HEK293 (cell line): ENCODE results near the gene WTAP.

ENCODE experiments used
- AEBP2 ChIP-seq: fragments of 450-650 bp; formaldehyde crosslinking; IDR thresholded peaks from 2 replicates; pipeline ENCODE4 v1.5.1; 2016; ENCODE audit warnings: missing biosample characterization, missing genetic modification characterization, borderline replicate concordance
- CTCF ChIP-seq: fragments of 450-650 bp; formaldehyde crosslinking; IDR thresholded peaks from 2 replicates; pipeline ENCODE4 v1.5.1; 2016; ENCODE audit warnings: missing biosample characterization, missing genetic modification characterization
- GLI2 ChIP-seq: fragments of 450-650 bp; formaldehyde crosslinking; IDR thresholded peaks from 2 replicates; pipeline ENCODE4; 2017; ENCODE audit warnings: missing biosample characterization, missing genetic modification characterization, low read depth, borderline replicate concordance
- HIC1 ChIP-seq: fragments of 450-650 bp; formaldehyde crosslinking; IDR thresholded peaks from 2 replicates; pipeline ENCODE4 v1.5.1; 2016; ENCODE audit warnings: missing biosample characterization, missing genetic modification characterization
- KLF10 ChIP-seq: fragments of 450-650 bp; IDR thresholded peaks from 2 replicates; pipeline ENCODE4 v1.5.1; 2018; ENCODE audit warnings: missing biosample characterization, mild to moderate bottlenecking, missing genetic modification characterization
- MEIS1 ChIP-seq: sonication (generic); formaldehyde crosslinking; IDR thresholded peaks from 2 replicates; pipeline ENCODE4 v1.8.1; 2022; ENCODE audit warnings: missing genetic modification reagents, mild to moderate bottlenecking, borderline replicate concordance
- OSR2 ChIP-seq: fragments of 450-650 bp; formaldehyde crosslinking; IDR thresholded peaks from 2 replicates; pipeline ENCODE4 v1.5.1; 2016; ENCODE audit warnings: missing biosample characterization, missing genetic modification characterization
- RBAK ChIP-seq: fragments of 450-650 bp; formaldehyde crosslinking; IDR thresholded peaks from 2 replicates; pipeline ENCODE4 v1.5.1; 2016; ENCODE audit warnings: missing biosample characterization, missing genetic modification characterization
- SCRT1 ChIP-seq: fragments of 450-650 bp; formaldehyde crosslinking; IDR thresholded peaks from 2 replicates; pipeline ENCODE4 v1.5.1; 2016; ENCODE audit warnings: missing biosample characterization, missing genetic modification characterization, borderline replicate concordance
- SP7 ChIP-seq: fragments of 450-650 bp; formaldehyde crosslinking; IDR thresholded peaks from 2 replicates; pipeline ENCODE4 v1.5.1; 2016; ENCODE audit warnings: missing biosample characterization, missing genetic modification characterization
- WT1 ChIP-seq: fragments of 450-650 bp; formaldehyde crosslinking; IDR thresholded peaks from 2 replicates; pipeline ENCODE4 v1.5.1; 2016; ENCODE audit warnings: missing biosample characterization, missing genetic modification characterization
- ZBTB21 ChIP-seq: fragments of 450-650 bp; formaldehyde crosslinking; IDR thresholded peaks from 2 replicates; pipeline ENCODE4 v1.5.1; 2017; ENCODE audit warnings: missing biosample characterization, missing genetic modification characterization
- ZFP3 ChIP-seq: fragments of 450-650 bp; formaldehyde crosslinking; IDR thresholded peaks from 2 replicates; pipeline ENCODE4 v1.5.1; 2016; ENCODE audit warnings: low read depth, missing biosample characterization, missing genetic modification characterization
- ZNF133 ChIP-seq: fragments of 450-650 bp; formaldehyde crosslinking; IDR thresholded peaks from 2 replicates; pipeline ENCODE4 v1.5.1; 2016; ENCODE audit warnings: missing biosample characterization, missing genetic modification characterization
- ZNF174 ChIP-seq: fragments of 450-650 bp; formaldehyde crosslinking; IDR thresholded peaks from 2 replicates; pipeline ENCODE4 v1.5.0; 2017; ENCODE audit warnings: missing biosample characterization, mild to moderate bottlenecking, missing genetic modification characterization
- ZNF2 ChIP-seq: fragments of 450-650 bp; formaldehyde crosslinking; IDR thresholded peaks from 2 replicates; pipeline ENCODE4 v1.5.1; 2016; ENCODE audit warnings: missing biosample characterization, missing genetic modification characterization
- ZNF211 ChIP-seq: fragments of 450-650 bp; formaldehyde crosslinking; IDR thresholded peaks from 2 replicates; pipeline ENCODE4 v1.5.1; 2016; ENCODE audit warnings: low read depth, missing biosample characterization, missing genetic modification characterization
- ZNF223 ChIP-seq: fragments of 450-650 bp; formaldehyde crosslinking; IDR thresholded peaks from 2 replicates; pipeline ENCODE4 v1.5.1; 2016; ENCODE audit warnings: missing biosample characterization, missing genetic modification characterization
- ZNF248 ChIP-seq: fragments of 450-650 bp; formaldehyde crosslinking; IDR thresholded peaks from 2 replicates; pipeline ENCODE4 v1.5.1; 2017; ENCODE audit warnings: missing biosample characterization, missing genetic modification characterization
- ZNF280C ChIP-seq: fragments of 450-650 bp; formaldehyde crosslinking; IDR thresholded peaks from 2 replicates; pipeline ENCODE4 v1.5.1; 2016; ENCODE audit warnings: missing biosample characterization, missing genetic modification characterization
- ZNF362 ChIP-seq: fragments of 450-650 bp; formaldehyde crosslinking; IDR thresholded peaks from 2 replicates; pipeline ENCODE4 v1.5.1; 2016; ENCODE audit warnings: missing biosample characterization, missing genetic modification characterization
- ZNF391 ChIP-seq: fragments of 450-650 bp; formaldehyde crosslinking; IDR thresholded peaks from 2 replicates; pipeline ENCODE4 v1.5.1; 2016; ENCODE audit warnings: low read depth, missing biosample characterization, missing genetic modification characterization, borderline replicate concordance
- ZNF488 ChIP-seq: fragments of 450-650 bp; formaldehyde crosslinking; IDR thresholded peaks from 2 replicates; pipeline ENCODE4 v1.5.1; 2016; ENCODE audit warnings: missing biosample characterization, missing genetic modification characterization
- ZNF596 ChIP-seq: fragments of 450-650 bp; IDR thresholded peaks from 2 replicates; pipeline ENCODE4 v1.5.0; 2018; ENCODE audit warnings: missing biosample characterization, mild to moderate bottlenecking, missing genetic modification characterization, moderate library complexity
- ZNF624 ChIP-seq: fragments of 450-650 bp; formaldehyde crosslinking; IDR thresholded peaks from 2 replicates; pipeline ENCODE4 v1.5.1; 2017; ENCODE audit warnings: missing biosample characterization, missing genetic modification characterization
- ZNF629 ChIP-seq: fragments of 450-650 bp; formaldehyde crosslinking; IDR thresholded peaks from 2 replicates; pipeline ENCODE4 v1.5.1; 2017; ENCODE audit warnings: missing biosample characterization, missing genetic modification characterization
- ZNF692 ChIP-seq: fragments of 450-650 bp; formaldehyde crosslinking; IDR thresholded peaks from 2 replicates; pipeline ENCODE4 v1.5.1; 2016; ENCODE audit warnings: missing biosample characterization, missing genetic modification characterization
- ZSCAN16 ChIP-seq: fragments of 450-650 bp; formaldehyde crosslinking; IDR thresholded peaks from 2 replicates; pipeline ENCODE4 v1.5.1; 2016; ENCODE audit warnings: missing biosample characterization, missing genetic modification characterization
- ZXDB ChIP-seq: fragments of 450-650 bp; formaldehyde crosslinking; IDR thresholded peaks from 2 replicates; pipeline ENCODE4 v1.5.1; 2016; ENCODE audit warnings: missing biosample characterization, missing genetic modification characterization

The WTAP gene

GRCh38 chr6:159789377-159790148 lies 62.3 kb downstream of the WTAP start, which contains the start of gene TCP1 (continued):
- TF ChIP-seq CTCF (tag by site-specific recombination): no peak
- no peak; the same call in 1 of the 2 replicates for TF ChIP-seq KLF10
- no peak; the same call in none of the 2 replicates for TF ChIP-seq ZNF629 (tag by site-specific recombination)
- TF ChIP-seq ZBTB21 (tag by site-specific recombination): no peak
- no peak for TF ChIP-seq ZFP3 (tag by site-specific recombination)
- TF ChIP-seq SCRT1 (tag by site-specific recombination): no peak
- 0 out of 2 replicates have a peak, but pooled peaks have one; percentile 41 for TF ChIP-seq ZNF692
- no peak for TF ChIP-seq RBAK (tag by site-specific recombination)
- TF ChIP-seq WT1 (tag by site-specific recombination): no peak
- TF ChIP-seq ZNF174 (tag by site-specific recombination): no peak
- TF ChIP-seq ZNF362 (tag by site-specific recombination): no peak
- peak; percentile 26; the same call in 1 of the 2 replicates for TF ChIP-seq ZNF2 (tag by site-specific recombination)
- no peak for TF ChIP-seq ZNF488 (tag by site-specific recombination)
- no peak for TF ChIP-seq ZNF211 (tag by site-specific recombination)
- TF ChIP-seq ZNF280C (tag by site-specific recombination): no peak
- no peak for TF ChIP-seq ZNF223 (tag by site-specific recombination)
- TF ChIP-seq ZNF391 (tag by site-specific recombination): peak; percentile 55; the same call in 1 of the 2 replicates
- TF ChIP-seq ZSCAN16 (tag by site-specific recombination): no peak
- no peak for TF ChIP-seq ZNF248 (tag by site-specific recombination)
- TF ChIP-seq ZNF133 (tag by site-specific recombination): peak; percentile 37; the same call in 1 of the 2 replicates
- no peak for TF ChIP-seq ZNF624
- 0 out of 2 replicates have a peak, but pooled peaks have one; percentile 13 for TF ChIP-seq ZNF596 (tag by site-specific recombination)
- TF ChIP-seq HIC1 (tag by site-specific recombination): no peak
- no peak for TF ChIP-seq GLI2 (tag by site-specific recombination)
- no peak for TF ChIP-seq AEBP2 (tag by site-specific recombination)
- TF ChIP-seq OSR2: peak; percentile 35; the same call in 1 of the 2 replicates
- TF ChIP-seq MEIS1 (CRISPR knock-in tag): no peak
- TF ChIP-seq SP7: peak; percentile 42; the same call in 1 of the 2 replicates
- peak; percentile 23 for TF ChIP-seq ZXDB (tag by site-specific recombination)
